HG03565 (cell line): Measurements from ENCODE around the gene IQCK.

Experiments used
- ATAC-seq: cut with Tn5 transposase; IDR thresholded peaks from one replicate; pipeline ENCODE4 v1.9.1; 2021; ENCODE audit warnings: mild to moderate bottlenecking, moderate library complexity; ENCODE audit not compliant: unreplicated experiment

The IQCK gene

GRCh38 chr16:19907161-19907992 is 189.3 kb downstream of the IQCK start:
- peak; percentile 63 for ATAC-seq
